Karpas-422 (cell line): ENCODE data around the gene BAHCC1. TPM values are rescaled to one million over a fixed set of nuclear protein-coding genes. Genes with fewer than 3 reads are reported as not detected.

Experiments
- DNase-seq: peaks from one replicate; pipeline ENCODE4 v3.0.0-alpha.2; 2015
- H2AFZ ChIP-seq: fragments of 200-600 bp; sonication (generic); 2 replicates; pipeline ENCODE4 v1.6.1; 2014; ENCODE audit warnings: antibody characterized with exemption, low read length, mixed read lengths
- H3K27ac ChIP-seq: fragments of 200-600 bp; sonication (generic); 2 replicates; pipeline ENCODE4 v1.5.1; 2014; ENCODE audit warnings: mild to moderate bottlenecking, low read length, moderate library complexity
- H3K27me3 ChIP-seq: fragments of 200-600 bp; sonication (generic); 2 replicates; pipeline ENCODE4 v1.6.1; 2014; ENCODE audit warnings: low read length, mixed read lengths
- H3K36me3 ChIP-seq: fragments of 200-600 bp; sonication (generic); 2 replicates; pipeline ENCODE4 v1.6.1; 2014; ENCODE audit warnings: low read length, mixed read lengths; ENCODE audit not compliant: insufficient read depth
- H3K4me1 ChIP-seq: fragments of 200-600 bp; sonication (generic); 2 replicates; pipeline ENCODE4 v1.6.1; 2014; ENCODE audit warnings: mild to moderate bottlenecking, low read length, mixed read lengths
- H3K4me2 ChIP-seq: fragments of 200-600 bp; sonication (generic); 2 replicates; pipeline ENCODE4 v1.6.1; 2014; ENCODE audit warnings: low read length, low read depth, mild to moderate bottlenecking; ENCODE audit not compliant: poor library complexity, severe bottlenecking
- H3K4me3 ChIP-seq: fragments of 200-600 bp; sonication (generic); 2 replicates; pipeline ENCODE4 v1.5.1; 2014; ENCODE audit warnings: mild to moderate bottlenecking, antibody characterized with exemption, low read length, mixed read lengths
- H3K79me2 ChIP-seq: fragments of 200-600 bp; sonication (generic); 2 replicates; pipeline ENCODE4 v1.6.1; 2014; ENCODE audit warnings: mild to moderate bottlenecking, low read length, mixed read lengths
- H3K9ac ChIP-seq: fragments of 200-600 bp; sonication (generic); 2 replicates; pipeline ENCODE4 v1.6.0; 2014; ENCODE audit warnings: low read length
- H3K9me2 ChIP-seq: fragments of 200-600 bp; sonication (generic), shearing (Covaris generic); replicated peaks from 2 replicates; pipeline ENCODE4 v1.6.0; 2014; ENCODE audit warnings: mild to moderate bottlenecking, low read length, moderate library complexity; ENCODE audit not compliant: insufficient read depth
- H3K9me3 ChIP-seq: fragments of 300-700, 200-600 bp; sonication (generic); 2 replicates; pipeline ENCODE4 v1.6.1; 2014; ENCODE audit warnings: low read length, mixed read lengths
- H4K20me1 ChIP-seq: fragments of 200-600 bp; sonication (generic); 2 replicates; pipeline ENCODE4 v1.6.1; 2014; ENCODE audit warnings: mild to moderate bottlenecking, antibody characterized with exemption, low read length, low read depth; ENCODE audit not compliant: insufficient read depth
- total RNA-seq: library from RNA; depleted of rRNA; stranded (reverse); fragments of >200 nt; shearing (Covaris generic); gene quantifications from 2 replicates; pipeline ENCODE4 v1.2.3, GENCODE V29; 2014; ENCODE audit warnings: low replicate concordance

The BAHCC1 gene
- total RNA-seq, 1 experiment from 2014 or later: not detected

GRCh38 chr17:81410852-81411251, 15.6 kb downstream of the BAHCC1 start:
- Histone ChIP-seq H3K9ac (no peak overlapping the region), H2AFZ (no peak overlapping the region), H3K9me3 (no peaks in the 10 kb centered on the region), H3K36me3 (no peaks in the 10 kb centered on the region), H3K4me2 (no peak overlapping the region), H3K4me1 (no peaks in the 10 kb centered on the region), H3K4me3 (no peak overlapping the region), H3K27me3 (no peaks in the 10 kb centered on the region), H3K27ac (no peak overlapping the region), H3K79me2 (no peaks in the 10 kb centered on the region), H3K9me2 (no peaks in the 10 kb centered on the region), H4K20me1 (no peaks in the 10 kb centered on the region)
- DNase-seq: no peak

GRCh38 chr17:81411305-81411704, 16.0 kb downstream of the BAHCC1 start:
- DNase-seq: no peak
- no peak overlapping the region for H3K27ac ChIP-seq
- no peak overlapping the region for H2AFZ ChIP-seq
- H3K4me3 ChIP-seq: no peak overlapping the region
- H3K9me2 ChIP-seq: no peaks in the 10 kb centered on the region
- H3K36me3 ChIP-seq: no peaks in the 10 kb centered on the region
- no peaks in the 10 kb centered on the region for H3K4me1 ChIP-seq
- H3K27me3 ChIP-seq: no peaks in the 10 kb centered on the region
- no peak overlapping the region for H3K9ac ChIP-seq
- H3K9me3 ChIP-seq: no peaks in the 10 kb centered on the region
- no peaks in the 10 kb centered on the region for H3K79me2 ChIP-seq
- no peak overlapping the region for H3K4me2 ChIP-seq
- H4K20me1 ChIP-seq: no peaks in the 10 kb centered on the region

DNA sequence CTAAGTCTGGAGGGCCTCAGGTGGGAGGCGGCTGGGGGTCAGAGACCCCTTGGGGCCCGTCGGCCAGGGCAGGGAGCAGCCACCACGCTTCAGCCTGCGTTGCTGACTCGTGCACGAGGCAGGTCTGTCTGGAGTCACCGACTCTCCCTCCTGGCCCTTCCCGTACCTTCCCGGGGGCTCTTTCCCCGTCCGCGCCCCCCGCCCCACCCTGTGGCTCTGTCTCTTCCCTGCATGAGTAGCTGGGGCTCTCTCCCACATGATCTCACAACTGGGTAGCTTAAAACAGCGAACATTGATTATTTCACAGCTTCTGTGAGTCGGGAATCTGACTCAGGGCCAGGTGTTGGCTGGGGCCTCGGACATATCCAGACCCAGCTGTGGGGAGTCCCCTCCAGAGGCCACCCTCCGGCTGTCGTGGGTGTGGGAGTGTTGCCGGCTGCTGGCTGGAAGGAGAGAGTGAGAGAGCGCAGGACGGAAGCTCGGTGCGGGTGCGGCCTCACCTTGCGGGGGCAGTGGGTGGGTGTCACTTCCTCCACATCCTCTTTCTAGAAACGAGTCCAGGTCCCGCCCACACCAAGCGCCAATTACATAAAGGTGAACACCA, 17.3 kb downstream of the BAHCC1 start:
- Histone ChIP-seq H3K27me3 (no peaks in the 10 kb centered on the region), H4K20me1 (no peaks in the 10 kb centered on the region), H3K9me2 (no peaks in the 10 kb centered on the region), H3K79me2 (no peaks in the 10 kb centered on the region), H3K4me2 (no peak overlapping the region), H2AFZ (no peak overlapping the region), H3K9me3 (no peaks in the 10 kb centered on the region), H3K4me1 (no peaks in the 10 kb centered on the region), H3K36me3 (no peaks in the 10 kb centered on the region), H3K9ac (no peak overlapping the region), H3K4me3 (no peak overlapping the region), H3K27ac (no peak overlapping the region)
- peak; percentile 56 for DNase-seq

- H3K4me3 ChIP-seq: no peak overlapping the region
- DNase-seq: no peak
- no peak overlapping the region for H2AFZ ChIP-seq
- H4K20me1 ChIP-seq: no peaks in the 10 kb centered on the region
- no peak overlapping the region for H3K27ac ChIP-seq
- H3K4me2 ChIP-seq: no peak overlapping the region
- no peaks in the 10 kb centered on the region for H3K79me2 ChIP-seq
- no peaks in the 10 kb centered on the region for H3K27me3 ChIP-seq
- H3K4me1 ChIP-seq: no peaks in the 10 kb centered on the region
- H3K9me3 ChIP-seq: no peaks in the 10 kb centered on the region
- H3K9me2 ChIP-seq: no peaks in the 10 kb centered on the region
- no peak overlapping the region for H3K9ac ChIP-seq
- H3K36me3 ChIP-seq: no peaks in the 10 kb centered on the region
These were observed 18.4 kb downstream of the BAHCC1 start for GRCh38 chr17:81413497-81414135.

GRCh38 chr17:81414756-81415516, 19.7 kb downstream of the BAHCC1 start:
- Histone ChIP-seq H3K9ac (no peak overlapping the region), H4K20me1 (no peaks in the 10 kb centered on the region), H3K4me2 (no peak overlapping the region), H3K27ac (no peak overlapping the region), H3K36me3 (no peaks in the 10 kb centered on the region), H3K27me3 (no peaks in the 10 kb centered on the region), H3K9me3 (no peaks in the 10 kb centered on the region), H3K4me1 (no peaks in the 10 kb centered on the region), H3K79me2 (no peaks in the 10 kb centered on the region), H3K9me2 (no peaks in the 10 kb centered on the region), H3K4me3 (no peak overlapping the region), H2AFZ (no peak overlapping the region)
- no peak for DNase-seq

DNA sequence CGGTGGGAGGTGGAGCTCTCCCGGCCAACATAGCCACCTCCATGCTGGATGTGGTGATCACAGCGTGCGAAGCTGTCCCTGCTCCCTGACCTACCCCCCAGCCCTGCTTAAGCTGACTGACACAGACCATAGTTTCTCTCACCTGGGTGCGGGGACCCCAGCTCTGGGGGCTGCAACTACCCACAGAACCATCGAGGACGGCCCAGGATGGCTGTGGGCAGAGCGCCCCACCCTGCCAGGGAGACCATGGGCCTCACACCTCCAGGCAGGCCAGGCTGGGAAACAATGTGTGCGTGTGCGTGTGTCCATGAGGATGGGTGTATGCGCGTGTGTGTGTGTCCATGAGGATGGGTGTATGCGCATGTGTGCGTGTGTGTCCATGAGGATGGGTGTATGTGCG, 20.4 kb downstream of the BAHCC1 start:
- DNase-seq: no peak
- no peaks in the 10 kb centered on the region for H3K4me1 ChIP-seq
- no peak overlapping the region for H2AFZ ChIP-seq
- no peaks in the 10 kb centered on the region for H4K20me1 ChIP-seq
- no peaks in the 10 kb centered on the region for H3K79me2 ChIP-seq
- no peak overlapping the region for H3K4me3 ChIP-seq
- no peaks in the 10 kb centered on the region for H3K9me3 ChIP-seq
- H3K27me3 ChIP-seq: no peaks in the 10 kb centered on the region
- H3K27ac ChIP-seq: no peak overlapping the region
- no peak overlapping the region for H3K9ac ChIP-seq
- H3K9me2 ChIP-seq: no peaks in the 10 kb centered on the region
- no peaks in the 10 kb centered on the region for H3K36me3 ChIP-seq
- H3K4me2 ChIP-seq: no peak overlapping the region

- H3K79me2 ChIP-seq: no peaks in the 10 kb centered on the region
- H2AFZ ChIP-seq: no peak overlapping the region
- no peaks in the 10 kb centered on the region for H3K4me1 ChIP-seq
- no peak overlapping the region for H3K9ac ChIP-seq
- H3K9me3 ChIP-seq: no peaks in the 10 kb centered on the region
- no peak overlapping the region for H3K27ac ChIP-seq
- DNase-seq: no peak
- no peaks in the 10 kb centered on the region for H3K27me3 ChIP-seq
- no peaks in the 10 kb centered on the region for H4K20me1 ChIP-seq
- H3K36me3 ChIP-seq: no peaks in the 10 kb centered on the region
- no peak overlapping the region for H3K4me2 ChIP-seq
- H3K4me3 ChIP-seq: no peak overlapping the region
- no peaks in the 10 kb centered on the region for H3K9me2 ChIP-seq
These were observed 21.4 kb downstream of the BAHCC1 start for GRCh38 chr17:81416612-81417011.

GRCh38 chr17:81417049-81417878, 22.0 kb downstream of the BAHCC1 start:
- no peak overlapping the region for H2AFZ ChIP-seq
- no peaks in the 10 kb centered on the region for H3K27me3 ChIP-seq
- H3K9me2 ChIP-seq: no peaks in the 10 kb centered on the region
- H3K79me2 ChIP-seq: no peaks in the 10 kb centered on the region
- no peaks in the 10 kb centered on the region for H3K9me3 ChIP-seq
- H3K27ac ChIP-seq: no peak overlapping the region
- H3K4me3 ChIP-seq: no peak overlapping the region
- no peaks in the 10 kb centered on the region for H3K36me3 ChIP-seq
- no peak for DNase-seq
- no peaks in the 10 kb centered on the region for H4K20me1 ChIP-seq
- no peak overlapping the region for H3K9ac ChIP-seq
- no peaks in the 10 kb centered on the region for H3K4me1 ChIP-seq
- no peak overlapping the region for H3K4me2 ChIP-seq
